Measurements from ENCODE around the gene TMEM163.

TMEM163 gene

GRCh38 chr2:134677856-134678756 lies 40.7 kb downstream of the TMEM163 start:
- no peak for DNase-seq (ENCODE audit: low read depth, low spot score)
- no peak for TF ChIP-seq CTCF (IDR thresholded peaks at IDR 0.05; ENCODE audit: low read depth, low read length)
- in situ Hi-C loops (cut with HindIII; ENCODE audit: low sequenced_read_pairs), result no loop called here
- H3K4me3 ChIP-seq (ENCODE audit: low read depth, low read length), result no peak overlapping the region

GRCh38 chr2:134676960-134677359 lies 41.8 kb downstream of the TMEM163 start:
- in situ Hi-C loops (cut with HindIII; ENCODE audit: low sequenced_read_pairs), result no loop called here
- TF ChIP-seq CTCF (IDR thresholded peaks at IDR 0.05; ENCODE audit: low read depth, low read length), result no peak
- H3K4me3 ChIP-seq (ENCODE audit: low read depth, low read length), result no peak overlapping the region
- no peak for DNase-seq (ENCODE audit: low read depth, low spot score)

GRCh38 chr2:134675314-134675713 lies 43.5 kb downstream of the TMEM163 start:
- H3K4me3 ChIP-seq (ENCODE audit: low read depth, low read length), result no peak overlapping the region
- TF ChIP-seq CTCF (IDR thresholded peaks at IDR 0.05; ENCODE audit: low read depth, low read length), result no peak
- no peak for DNase-seq (ENCODE audit: low read depth, low spot score)
- in situ Hi-C loops (cut with HindIII; ENCODE audit: low sequenced_read_pairs), result no loop called here

GRCh38 chr2:134674687-134675086 lies 44.1 kb downstream of the TMEM163 start:
- TF ChIP-seq CTCF (IDR thresholded peaks at IDR 0.05; ENCODE audit: low read depth, low read length), result no peak
- no peak for DNase-seq (ENCODE audit: low read depth, low spot score)
- no peak overlapping the region for H3K4me3 ChIP-seq (ENCODE audit: low read depth, low read length)
- in situ Hi-C loops (cut with HindIII; ENCODE audit: low sequenced_read_pairs), result no loop called here

- DNase-seq (ENCODE audit: low read depth, low spot score), result no peak
- no peak overlapping the region for H3K4me3 ChIP-seq (ENCODE audit: low read depth, low read length)
- in situ Hi-C loops (cut with HindIII; ENCODE audit: low sequenced_read_pairs), result no loop called here
- TF ChIP-seq CTCF (IDR thresholded peaks at IDR 0.05; ENCODE audit: low read depth, low read length), result no peak
These were observed 47.3 kb downstream of the TMEM163 start for GRCh38 chr2:134671513-134671912.

- no peak for DNase-seq (ENCODE audit: low read depth, low spot score)
- no peak for TF ChIP-seq CTCF (IDR thresholded peaks at IDR 0.05; ENCODE audit: low read depth, low read length)
- H3K4me3 ChIP-seq (ENCODE audit: low read depth, low read length), result no peak overlapping the region
- in situ Hi-C loops (cut with HindIII; ENCODE audit: low sequenced_read_pairs), result no loop called here
These were observed 47.8 kb downstream of the TMEM163 start for GRCh38 chr2:134670955-134671354.
